HL-60 (cell line): ENCODE data around the gene RAB34.

Experiments
- CTCF ChIP-seq: IDR thresholded peaks from one replicate; pipeline ENCODE4 v1.5.1; 2011; ENCODE audit warnings: low read length, control low read depth, inconsistent platforms; ENCODE audit not compliant: insufficient read depth
- GABPA ChIP-seq: IDR thresholded peaks from 2 replicates; pipeline ENCODE4 v1.6.1; 2012; ENCODE audit warnings: low read depth
- POLR2AphosphoS5 ChIP-seq: IDR thresholded peaks from 2 replicates; pipeline ENCODE4 v1.6.1; 2012; ENCODE audit warnings: low read depth
- REST ChIP-seq: IDR thresholded peaks from 2 replicates; pipeline ENCODE4 v1.6.1; 2012; ENCODE audit warnings: low read depth; ENCODE audit not compliant: insufficient replicate concordance
- SPI1 ChIP-seq: IDR thresholded peaks from 2 replicates; pipeline ENCODE4 v1.6.1; 2012; ENCODE audit warnings: low read depth, mild to moderate bottlenecking, borderline replicate concordance

- TF ChIP-seq CTCF (no peak), SPI1 (no peak), POLR2AphosphoS5 (no peak), GABPA (no peak), REST (no peak)
Observed at GRCh38 chr17:28716740-28717577, 709 bp downstream of the RAB34 start.
